Astrocyte (in vitro differentiated cells and primary cell): ENCODE results near the gene EVA1B.

ENCODE experiments used
- CTCF ChIP-seq: IDR thresholded peaks from 2 replicates; pipeline ENCODE4 v1.5.1; 2011; ENCODE audit warnings: low read depth, mild to moderate bottlenecking, inconsistent platforms, low read length, moderate library complexity; ENCODE audit not compliant: insufficient read depth
- EZH2 ChIP-seq: IDR thresholded peaks from 2 replicates; pipeline ENCODE4 v1.6.1; 2012; ENCODE audit warnings: mild to moderate bottlenecking, low read length, inconsistent platforms; ENCODE audit not compliant: insufficient read depth

GRCh38 chr1:36354486-36354885 lies 31.0 kb upstream of the EVA1B start:
- no peak for TF ChIP-seq CTCF
- TF ChIP-seq EZH2, result no peak
